T-helper 22 cell (primary cell): ENCODE measurements around the gene RHBDL2.
"Not testable (repeated sequence)": the region's sequence is repeated elsewhere in the genome, so short reads cannot be mapped to it uniquely, and the experiment has no call there.

Experiments
- DNase-seq: peaks from one replicate; pipeline ENCODE4 v3.0.0-alpha.2; 2020; ENCODE audit warnings: low read depth

The RHBDL2 gene

GRCh38 chr1:38932571-38932970 is 9.1 kb downstream of the RHBDL2 start:
- DNase-seq, result no peak

DNA sequence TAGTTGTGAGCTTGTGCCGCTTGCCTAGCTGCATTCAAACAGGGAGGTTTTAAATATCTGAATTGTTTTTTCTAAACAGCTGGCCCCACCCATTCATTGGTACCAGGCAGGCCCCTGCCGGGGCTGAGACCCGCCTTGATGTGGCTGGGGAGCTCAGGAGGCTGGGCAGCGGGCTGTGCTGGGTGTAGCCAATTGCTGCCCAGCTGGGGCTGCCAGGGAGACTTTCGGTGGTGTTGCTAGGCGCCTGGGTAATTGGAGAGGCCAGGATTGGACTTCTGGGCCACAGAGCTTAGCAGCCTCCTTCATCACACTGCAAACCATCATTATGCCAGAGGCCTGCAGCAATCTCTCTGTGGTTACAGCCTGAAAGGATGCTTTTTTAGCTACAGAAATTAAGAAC is 12.2 kb downstream of the RHBDL2 start:
- DNase-seq, result no peak

DNA sequence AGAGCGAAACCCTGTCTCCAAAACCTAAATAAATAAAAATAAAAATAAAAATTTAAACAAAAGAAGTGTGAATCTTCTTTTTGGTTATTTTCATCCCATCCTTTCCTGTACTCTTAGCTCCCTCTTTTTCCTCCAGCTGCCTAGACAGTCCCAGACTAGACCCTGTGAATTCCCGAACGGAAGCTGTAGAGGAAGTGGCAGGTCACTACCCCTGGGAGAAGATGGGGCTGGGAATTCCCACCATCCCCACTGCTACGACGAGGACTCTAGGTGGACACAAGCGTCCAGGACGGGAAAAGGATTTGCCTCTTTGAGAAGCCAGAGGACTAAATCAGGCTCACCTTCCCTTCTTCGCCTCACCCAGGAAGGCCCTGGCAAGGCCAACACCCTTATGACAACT is 12.6 kb downstream of the RHBDL2 start:
- DNase-seq, result no peak

- no peak for DNase-seq
These were observed 15.5 kb downstream of the RHBDL2 start for GRCh38 chr1:38926091-38926490.

DNA sequence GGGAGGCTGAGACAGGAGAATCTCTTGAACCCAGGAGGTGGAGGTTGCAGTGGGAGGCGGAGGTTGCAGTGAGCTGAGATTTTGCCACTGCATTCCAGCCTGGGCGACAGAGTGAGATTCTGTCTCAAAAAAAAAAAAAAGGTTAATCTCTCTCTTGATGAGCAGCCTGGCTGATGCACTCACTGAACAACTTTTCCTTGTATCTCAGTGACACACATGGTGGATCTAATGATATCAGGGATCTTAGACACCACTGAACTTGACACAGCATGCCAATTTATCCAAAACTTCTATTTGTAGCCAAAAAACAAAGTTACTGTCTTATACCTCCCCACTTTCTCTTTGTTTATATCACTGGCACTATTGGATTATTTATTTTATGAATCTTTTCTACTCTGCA is 16.2 kb downstream of the RHBDL2 start:
- DNase-seq, result no peak

- DNase-seq, result no peak
These were observed 18.0 kb downstream of the RHBDL2 start for GRCh38 chr1:38923607-38924006.

DNA sequence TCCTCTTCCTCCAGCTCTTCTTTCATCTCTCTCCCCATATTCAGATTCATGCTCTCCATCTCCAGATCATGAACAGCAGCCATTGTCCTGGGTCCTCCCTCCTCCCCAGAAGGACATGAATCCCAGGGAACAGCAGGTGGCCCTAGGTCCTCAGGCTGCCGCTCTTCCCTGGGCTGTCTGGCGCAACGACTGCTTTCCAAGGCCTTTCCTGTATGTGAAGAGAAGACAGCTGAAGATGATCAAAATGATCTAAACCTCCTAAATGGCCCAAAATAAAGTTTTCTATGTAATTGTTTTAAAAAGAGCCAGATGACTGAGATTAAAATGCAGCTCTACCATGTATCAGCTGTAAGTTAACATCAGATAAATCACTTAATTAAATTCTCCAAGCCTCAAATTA is 22.5 kb downstream of the RHBDL2 start:
- DNase-seq, result no peak

DNA sequence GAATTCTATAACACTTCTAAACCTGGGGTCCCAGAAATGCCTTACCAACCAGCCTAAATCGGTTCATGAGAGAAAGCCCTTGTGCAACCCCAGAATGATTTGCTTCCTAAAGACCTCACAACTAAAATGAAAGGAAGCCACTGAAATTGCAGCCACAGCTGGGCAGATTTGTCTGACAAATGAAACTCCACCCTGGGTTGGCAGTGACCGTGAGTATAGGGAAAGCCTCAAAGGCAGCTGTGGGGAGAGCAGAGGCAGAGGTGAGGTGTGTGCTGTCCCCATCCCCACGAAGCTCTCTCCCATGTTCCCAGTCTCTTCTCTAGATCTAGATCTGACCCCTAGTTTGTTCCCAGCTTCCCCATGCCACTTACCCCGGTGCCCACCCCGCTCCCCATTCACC is 23.1 kb downstream of the RHBDL2 start:
- no peak for DNase-seq

DNA sequence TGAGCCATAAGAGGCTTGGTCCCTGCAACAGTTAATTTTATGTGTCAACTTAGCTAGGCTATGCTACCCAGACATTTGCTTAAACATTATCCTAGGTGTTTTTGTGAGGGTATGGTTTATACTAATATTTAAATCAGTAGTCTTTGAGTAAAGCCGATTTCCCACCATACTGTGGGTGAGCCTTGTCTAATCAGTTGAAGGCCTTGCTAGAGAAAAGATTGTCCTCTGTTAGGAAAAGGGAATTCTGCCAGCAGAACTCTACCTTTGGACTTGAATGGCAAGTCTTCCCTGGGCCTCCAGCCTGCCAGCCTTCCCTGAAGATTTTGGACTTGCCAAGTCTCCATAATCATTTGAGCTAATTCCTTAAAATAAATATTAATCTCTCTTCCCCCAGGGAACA is 23.9 kb downstream of the RHBDL2 start:
- DNase-seq, result no peak

- no peak for DNase-seq
These were observed 24.3 kb downstream of the RHBDL2 start for GRCh38 chr1:38917337-38917736.

GRCh38 chr1:38915352-38915948 is 26.2 kb downstream of the RHBDL2 start:
- no peak for DNase-seq

DNA sequence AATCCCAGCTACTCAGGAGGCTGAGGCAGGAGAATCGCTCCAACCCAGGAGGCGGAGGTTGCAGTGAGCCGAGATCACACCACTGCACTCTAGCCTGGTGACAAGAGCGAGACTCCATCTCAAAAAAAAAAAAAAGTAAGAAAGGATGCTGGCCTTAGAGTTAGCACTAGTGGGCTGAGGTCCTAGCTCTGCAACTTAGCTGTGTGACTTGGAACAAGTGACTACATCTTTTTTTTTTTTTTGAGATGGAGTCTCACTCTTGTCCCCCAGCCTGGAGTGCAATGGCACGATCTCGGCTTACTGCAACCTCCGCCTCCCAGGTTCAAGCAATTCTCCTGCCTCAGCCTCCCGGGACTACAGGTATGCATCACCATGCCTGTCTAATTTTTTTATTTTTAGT is 26.7 kb downstream of the RHBDL2 start:
- DNase-seq, result not testable (repeated sequence)

- no peak for DNase-seq
These were observed 32.8 kb downstream of the RHBDL2 start for GRCh38 chr1:38908821-38909220.

DNA sequence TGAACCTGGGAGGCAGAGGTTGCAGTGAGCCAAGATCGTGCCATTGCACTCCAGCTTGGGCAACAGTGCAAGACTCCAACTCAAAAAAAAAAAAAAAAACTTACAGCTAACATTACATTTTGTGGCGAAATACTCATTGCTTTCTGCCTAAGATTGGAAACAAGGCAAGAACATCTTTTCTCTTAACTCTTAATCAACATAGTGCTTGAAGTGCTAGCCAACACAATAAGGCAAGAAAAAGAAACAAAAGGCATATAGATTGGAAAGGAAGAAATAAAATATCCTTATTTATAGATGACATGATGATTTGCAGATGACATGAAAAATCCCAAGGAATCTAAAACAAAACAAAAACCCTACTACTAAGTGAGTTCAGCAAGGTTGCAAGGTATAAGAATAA is 35.6 kb downstream of the RHBDL2 start:
- DNase-seq, result no peak

GRCh38 chr1:38899560-38899959 is 42.1 kb downstream of the RHBDL2 start:
- DNase-seq, result no peak

DNA sequence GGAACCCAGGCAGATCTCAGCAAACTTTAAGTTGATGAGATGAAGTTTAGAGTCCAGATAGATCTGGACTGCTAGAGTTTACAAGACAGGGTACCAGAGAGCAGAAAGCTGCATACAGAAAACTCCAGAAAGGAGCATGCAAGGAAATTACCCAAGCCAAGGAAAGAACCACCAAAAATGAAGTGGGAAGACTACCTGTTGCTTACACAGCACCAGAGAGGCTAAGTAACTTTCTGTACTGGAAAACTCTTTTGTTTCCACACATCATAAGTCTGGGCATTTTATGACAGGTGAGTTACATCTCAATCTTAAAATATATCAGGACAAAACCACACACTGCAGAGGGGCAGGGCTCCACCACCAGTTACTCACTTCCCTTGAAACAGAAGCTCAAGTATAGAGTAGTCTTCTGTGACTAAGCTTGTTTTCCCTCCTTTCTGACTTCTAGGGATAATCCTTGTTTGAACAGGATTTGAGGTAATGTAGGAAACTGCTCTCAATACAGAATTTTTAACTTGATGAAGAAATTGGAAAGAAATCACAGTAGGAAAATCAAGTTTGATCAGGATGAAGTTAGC is 42.9 kb downstream of the RHBDL2 start:
- no peak for DNase-seq

DNA sequence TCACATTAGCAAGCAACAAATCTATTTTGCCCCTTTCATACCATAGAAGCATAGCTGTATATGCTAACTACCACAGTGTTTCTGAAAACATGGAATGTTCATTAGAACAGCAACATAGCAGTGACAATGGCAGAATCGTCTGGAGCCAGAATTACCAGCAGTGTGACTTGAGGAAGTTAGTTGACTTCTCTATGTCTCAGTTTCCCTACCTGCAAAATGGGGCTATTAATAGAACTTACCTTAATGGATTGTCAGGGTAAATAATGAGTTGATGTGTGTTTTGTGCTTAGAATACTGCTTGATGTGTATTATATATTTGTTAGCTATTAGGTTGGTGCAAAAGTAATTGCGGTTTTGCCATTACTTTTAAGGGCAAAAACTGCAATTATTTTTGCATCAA is 45.5 kb downstream of the RHBDL2 start:
- no peak for DNase-seq

GRCh38 chr1:38892976-38893375 is 48.7 kb downstream of the RHBDL2 start:
- no peak for DNase-seq

DNA sequence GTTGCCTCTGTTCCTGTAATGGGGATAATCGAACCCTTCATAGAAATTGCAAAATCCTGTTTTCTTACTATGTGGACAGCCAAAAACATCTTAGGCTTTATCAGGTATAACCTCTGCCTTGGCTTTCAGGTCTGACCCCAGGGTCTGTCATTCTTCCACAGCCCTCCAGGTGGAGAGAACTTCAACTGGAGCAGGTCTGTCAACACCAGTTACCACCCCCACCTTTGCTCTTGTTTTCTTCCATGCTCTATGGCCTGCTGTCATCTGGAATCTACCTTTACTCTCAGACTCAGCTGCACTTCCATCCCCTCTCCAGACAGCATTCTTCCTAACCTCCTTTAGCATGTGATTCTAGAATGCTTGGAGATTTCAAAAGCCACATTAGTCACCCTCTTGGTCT is 49.9 kb downstream of the RHBDL2 start:
- DNase-seq, result no peak

DNA sequence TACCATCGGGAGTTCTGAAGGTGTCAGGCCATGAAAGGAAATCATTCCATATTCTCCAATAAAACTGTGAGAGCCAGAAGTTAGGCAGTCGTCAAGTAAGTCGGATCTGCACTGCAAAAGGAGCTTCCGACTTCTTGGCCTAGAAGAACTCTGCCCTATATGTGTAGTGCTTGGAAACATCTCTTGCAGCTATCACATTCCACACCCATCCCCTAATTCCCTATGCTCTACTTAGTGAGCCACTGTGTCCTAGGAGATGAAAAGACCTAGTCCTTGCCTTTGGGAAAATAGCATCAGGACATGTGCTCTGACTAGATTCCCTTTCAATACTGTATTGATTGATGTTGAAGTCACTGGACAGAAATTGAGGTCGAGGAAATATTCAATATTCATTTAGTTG is 52.0 kb downstream of the RHBDL2 start:
- no peak for DNase-seq

- no peak for DNase-seq
These were observed 53.0 kb downstream of the RHBDL2 start for GRCh38 chr1:38888423-38889333.

- no peak for DNase-seq
These were observed 56.5 kb downstream of the RHBDL2 start for GRCh38 chr1:38885092-38885491.

- DNase-seq, result no peak
These were observed 60.1 kb downstream of the RHBDL2 start, which contains the start of gene GJA9 for GRCh38 chr1:38881487-38881886. Gene GJA9 (minus strand): TSS chr1:38881587. CDS start chr1:38876098, 5,489 bp downstream.
